Heart left ventricle (tissue), 16 donors: Measurements from ENCODE around the gene MPPED1. TPM values are rescaled to one million over a fixed set of nuclear protein-coding genes. Genes with fewer than 3 reads are reported as not detected.

Experiments used
- ATAC-seq, 4 donors: fragments of 200-7000 bp; cut with Tn5 transposase; one replicate each; pipeline ENCODE4 v1.9.1; 2020 to 2022; ENCODE audit warnings: moderate library complexity in 4 of 4, mild to moderate bottlenecking in 3 of 4, moderate number of reproducible peaks in 1 of 4
- DNase-seq, 5 donors: peaks; one replicate each; pipeline ENCODE4 v3.0.0-alpha.2; 2020
- H3K27ac ChIP-seq, 12 donors: fragments of 200-600 bp; sonication (generic) in 4 of 12; one replicate each; pipeline versions ENCODE4 v1.5.0 to v1.8.0; 2016 to 2022; ENCODE audit warnings: mild to moderate bottlenecking in 2 of 12
- H3K27me3 ChIP-seq, 9 donors: fragments of 200-600 bp; sonication (generic) in 2 of 9; one replicate each; pipeline versions ENCODE4 v1.5.1 to v1.8.0; 2016 to 2022; ENCODE audit warnings: mild to moderate bottlenecking in 3 of 9
- H3K36me3 ChIP-seq, 9 donors: fragments of 200-600 bp; sonication (generic) in 2 of 9; one replicate each; pipeline versions ENCODE4 v1.5.0 to v1.8.0; 2018 to 2022; ENCODE audit warnings: mild to moderate bottlenecking in 2 of 9
- H3K4me1 ChIP-seq, 12 donors: fragments of 200-600 bp; sonication (generic) in 4 of 12; one replicate each; pipeline versions ENCODE4 v1.5.0 to v1.8.0; 2016 to 2022; ENCODE audit warnings: mild to moderate bottlenecking in 3 of 12
- H3K4me3 ChIP-seq, 12 donors: fragments of 200-600 bp; sonication (generic) in 4 of 12; one replicate each; pipeline versions ENCODE4 v1.5.0 to v1.8.0; 2017 to 2022; ENCODE audit warnings: mild to moderate bottlenecking in 9 of 12, moderate library complexity in 4 of 12
- H3K9me3 ChIP-seq, 12 donors: fragments of 200-600 bp; sonication (generic) in 4 of 12; one replicate each; pipeline versions ENCODE4 v1.5.0 to v1.8.0; 2016 to 2022; ENCODE audit warnings: mild to moderate bottlenecking in 1 of 12
- CTCF ChIP-seq, 12 donors: fragments of 200-600 bp; sonication (generic) in 4 of 12; IDR thresholded peaks; one replicate each; pipeline versions ENCODE4 v1.5.0 to v1.8.0; 2018 to 2022; ENCODE audit warnings: antibody characterized with exemption in 12 of 12, mild to moderate bottlenecking in 5 of 12
- POLR2A ChIP-seq, 2 donors: fragments of 450-650 bp; IDR thresholded peaks; one replicate each; pipeline ENCODE4 v1.6.1; 2017; ENCODE audit warnings: antibody characterized with exemption in 2 of 2, mild to moderate bottlenecking in 2 of 2, moderate library complexity in 2 of 2
- WGBS, 4 donors: extraction: QIAGEN DNeasy Blood & Tissue Kit in 2 of 4; methylation state at CpG; one replicate each; pipeline versions ENCODE4 v1.1.5 to v1.1.7; 2013 to 2018; 5-methylcytosine and 5-hydroxymethylcytosine counted together
- intact Hi-C, 10 donors: fragments of 100-400 bp; cut with DNase I; formaldehyde crosslinking; loops; one replicate each; pipeline versions ENCODE4 v1.11.1 to v1.14.2; 2022
- polyA plus RNA-seq, 2 donors: library from polyadenylated mRNA; stranded (reverse); fragments of 200-250 nt; gene quantifications; one replicate each; pipeline ENCODE4 v1.2.3, GENCODE V29; 2013
- total RNA-seq, 9 donors: library from RNA; depleted of rRNA in 2 of 9; stranded (reverse); fragments of >200 nt in 2 of 9; fragmentation: NEBNext Ultra II Directional in 3 of 9; extraction: Animal tissue kit (Norgen Biotek cat#: 25700) in 3 of 9; gene quantifications; one replicate each; pipeline versions ENCODE4 v1.1.0 to v1.2.4, GENCODE V29; 2016 to 2023
- donor health status: ischemic (EF 13 %, LVEDD 7.1; RV severe dilation, severe dysfunction).
- donor health status: healthy with polysubstance abuse.
- donor health status: DM: no; HTN: yes; CAD: no.
- donor health status: DM: no; HTN: no; CAD: no.
- donor health status: ischemic (EF 25% LVEDD 6.9; RV normal size, moderate dysfunction).
- donor health status: ischemic (EF 25% LVEDD 5.7; RV mildly dilated, moderate dysfunction).
- donor health status: healthy.
- donor health status: DM: yes; HTN: yes; CAD: no.
- donor health status: ischemic (EF 35%, LVEDD 5.7; RV mildly dilated, moderate dysfunction).
- donor health status: nonischemic (EF 11% LVEDD 7.7; RV severe dilation, severe dysfunction).
- donor health status: DM: yes; HTN: yes; CAD: no.
- donor health status: PGD.
- donor health status: ischemic (EF 29% LVEDD 5.4; RV normal size, mild dysfunction).
- donor health status: nonischemic (EF 23%, LVEDD 6.1; RV moderate dilation, normal function).

Gene MPPED1
- total and polyA plus RNA-seq, 11 donors = 0.12 TPM; not detected in 10

GRCh38 chr22:43483669-43484068 is 71.9 kb downstream of the MPPED1 start:
- H3K27me3 ChIP-seq = peaks cover 0 to 29% (median 3%) of the 10 kb centered on the region in 9 donors
- peaks cover 0 to 3% (median 0%) of the 10 kb centered on the region in 12 donors for H3K4me1 ChIP-seq
- TF ChIP-seq CTCF (IDR thresholded peaks at IDR 0.05) (no peak), POLR2A (IDR thresholded peaks at IDR 0.05) (no peak)
- no peaks in the 10 kb centered on the region for H3K36me3 ChIP-seq
- H3K4me3 ChIP-seq = no peak overlapping the region
- no peaks in the 10 kb centered on the region for H3K9me3 ChIP-seq
- ATAC-seq (no peak), DNase-seq (no peak)
- WGBS, 4 donors = 80 to 85% (median 81%) methylated on average over 3 to 7 of the region's 7 CpGs
- intact Hi-C loops = loop anchor here in 1 of 10 donors (5.0 kb wide), 1 partner anchor 359 kb away; no protein-coding TSS in a partner anchor
- no peak overlapping the region for H3K27ac ChIP-seq

GRCh38 chr22:43484227-43484626 is 72.4 kb downstream of the MPPED1 start:
- no peaks in the 10 kb centered on the region for H3K36me3 ChIP-seq
- no peak overlapping the region for H3K4me3 ChIP-seq
- no peak overlapping the region for H3K27ac ChIP-seq
- no peak for TF ChIP-seq POLR2A (IDR thresholded peaks at IDR 0.05)
- TF ChIP-seq CTCF (IDR thresholded peaks at IDR 0.05) = no peak
- 78 to 90% (median 82%) methylated on average over 6 to 8 of the region's 8 CpGs for WGBS, 4 donors
- no peak for ATAC-seq
- H3K4me1 ChIP-seq = peaks cover 0 to 3% (median 0%) of the 10 kb centered on the region in 12 donors
- no peaks in the 10 kb centered on the region for H3K9me3 ChIP-seq
- intact Hi-C loops = loop anchor here in 1 of 10 donors (5.0 kb wide), 1 partner anchor 358 kb away; no protein-coding TSS in a partner anchor
- peaks cover 0 to 29% (median 3%) of the 10 kb centered on the region in 9 donors for H3K27me3 ChIP-seq
- no peak for DNase-seq

GRCh38 chr22:43485502-43486089 is 73.8 kb downstream of the MPPED1 start:
- no peak overlapping the region for H3K4me3 ChIP-seq
- intact Hi-C loops = no loop called here
- H3K27me3 ChIP-seq = peaks cover 0 to 33% (median 3%) of the 10 kb centered on the region in 9 donors
- TF ChIP-seq POLR2A (IDR thresholded peaks at IDR 0.05) (no peak), CTCF (IDR thresholded peaks at IDR 0.05) (no peak)
- peaks cover 0 to 3% (median 0%) of the 10 kb centered on the region in 12 donors for H3K4me1 ChIP-seq
- no peaks in the 10 kb centered on the region for H3K36me3 ChIP-seq
- no peak for ATAC-seq
- no peaks in the 10 kb centered on the region for H3K9me3 ChIP-seq
- no peak overlapping the region for H3K27ac ChIP-seq
- DNase-seq = no peak
- WGBS, 4 donors = 65 to 75% (median 68%) methylated on average over 20 of the region's 20 CpGs

GRCh38 chr22:43487311-43488030 is 75.7 kb downstream of the MPPED1 start:
- ATAC-seq (no peak), DNase-seq (no peak)
- H3K27me3 ChIP-seq = peaks cover 0 to 30% (median 3%) of the 10 kb centered on the region in 9 donors
- H3K36me3 ChIP-seq = no peaks in the 10 kb centered on the region
- no peak overlapping the region for H3K27ac ChIP-seq
- TF ChIP-seq POLR2A (IDR thresholded peaks at IDR 0.05) (no peak), CTCF (IDR thresholded peaks at IDR 0.05) (no peak)
- H3K9me3 ChIP-seq = no peaks in the 10 kb centered on the region
- H3K4me1 ChIP-seq = peaks cover 0 to 3% (median 0%) of the 10 kb centered on the region in 12 donors
- intact Hi-C loops = no loop called here
- WGBS, 4 donors = 65 to 71% (median 67%) methylated on average over 16 to 19 of the region's 19 CpGs
- no peak overlapping the region for H3K4me3 ChIP-seq
